Gastroesophageal sphincter (tissue), 4 donors: ENCODE data around the gene TMEM9B. TPM values are rescaled to one million over a fixed set of nuclear protein-coding genes. Genes with fewer than 3 reads are reported as not detected.

Experiments used
- ATAC-seq: fragments of 150-250 bp; one replicate; pipeline ENCODE4 v1.9.1; 2016; ENCODE audit warnings: mild to moderate bottlenecking, moderate library complexity
- H3K27ac ChIP-seq, 4 donors: fragments of 200-600 bp; sonication (generic) in 3 of 4; 1 replicate in 3 of 4; 2 replicates in 1 of 4; pipeline ENCODE4 v1.5.1; 2016 to 2019
- H3K27me3 ChIP-seq: fragments of 200-600 bp; sonication (generic); one replicate; pipeline ENCODE4 v1.5.1; 2019
- H3K36me3 ChIP-seq, 2 donors: fragments of 200-600 bp; sonication (generic); one replicate each; pipeline ENCODE4 v1.5.1; 2019; ENCODE audit warnings: control low read depth in 1 of 2
- H3K4me1 ChIP-seq, 3 donors: fragments of 200-600 bp; sonication (generic); 1 replicate in 2 of 3; 2 replicates in 1 of 3; pipeline ENCODE4 v1.5.1; 2016 to 2019; ENCODE audit warnings: control low read depth in 2 of 3
- H3K4me3 ChIP-seq, 2 donors: fragments of 200-600 bp; sonication (generic); one replicate each; pipeline ENCODE4 v1.5.1; 2019; ENCODE audit warnings: mild to moderate bottlenecking in 1 of 2, moderate library complexity in 1 of 2
- H3K9me3 ChIP-seq, 3 donors: fragments of 200-600 bp; sonication (generic); one replicate each; pipeline ENCODE4 v1.5.1; 2017 to 2019; ENCODE audit warnings: control low read depth in 2 of 3
- EP300 ChIP-seq: sonication (generic); formaldehyde crosslinking; IDR thresholded peaks from one replicate; pipeline ENCODE4 v1.6.1; 2017; ENCODE audit warnings: antibody characterized with exemption, mild to moderate bottlenecking
- POLR2A ChIP-seq, 2 donors: fragments of 450-650 bp; IDR thresholded peaks; one replicate each; pipeline ENCODE4 v1.6.1; 2017; ENCODE audit warnings: antibody characterized with exemption in 2 of 2, mild to moderate bottlenecking in 2 of 2, moderate library complexity in 1 of 2
- POLR2AphosphoS5 ChIP-seq: sonication (generic); formaldehyde crosslinking; IDR thresholded peaks from one replicate; pipeline ENCODE4 v1.6.1; 2017; ENCODE audit warnings: antibody characterized with exemption
- WGBS, 2 donors: methylation state at CpG; one replicate each; pipeline ENCODE4 v1.1.5; 2018; ENCODE audit warnings: low coverage in 1 of 2; 5-methylcytosine and 5-hydroxymethylcytosine counted together
- total RNA-seq, 4 donors: library from RNA; depleted of rRNA; stranded (reverse); fragments of >200 nt; gene quantifications; one replicate each; pipeline ENCODE4 v1.1.0, GENCODE V29; 2016
- TF ChIP-seq, protein P1 (sequence below), 4 experiments: fragments of 200-600 bp in 2 of 4; fragments of 450-650 bp in 2 of 4; sonication (generic) in 1 of 4; IDR thresholded peaks; one replicate each; pipeline ENCODE4 v1.5.1; 2017 to 2019; ENCODE audit warnings: antibody characterized with exemption in 4 of 4, mild to moderate bottlenecking in 2 of 4, moderate library complexity in 2 of 4

Gene TMEM9B
- total RNA-seq, 4 donors from 2014 or later, result 14.6 to 40.0 (median 21.5) TPM

DNA sequence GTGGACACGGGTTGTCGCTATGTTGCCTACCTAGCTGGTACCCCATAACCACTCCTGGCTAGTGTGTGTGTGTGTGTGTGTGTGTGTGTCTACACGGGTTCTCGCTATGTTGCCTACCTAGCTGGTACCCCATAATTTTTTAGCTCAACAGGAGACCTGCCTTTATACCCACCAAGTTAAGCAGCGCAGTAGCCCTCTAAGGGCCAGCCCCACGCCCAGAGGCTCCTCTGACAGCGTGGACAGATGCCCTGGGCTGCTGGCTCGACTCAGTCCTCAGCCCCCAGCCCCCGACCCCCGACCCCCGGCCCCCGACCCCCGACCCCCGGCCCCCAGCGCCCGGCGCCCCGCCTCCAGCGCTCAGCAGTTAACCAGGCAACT, 53.6 kb downstream of the TMEM9B start:
- H3K27me3 ChIP-seq, result no peaks in the 10 kb centered on the region
- no peaks in the 10 kb centered on the region for H3K9me3 ChIP-seq
- no CpG with 5 or more reads among the region's 19 CpGs for WGBS, 2 donors
- ATAC-seq, result peak; percentile 26
- H3K36me3 ChIP-seq, result no peaks in the 10 kb centered on the region
- peaks cover 0 to 42% (median 18%) of the 10 kb centered on the region in 3 donors for H3K4me1 ChIP-seq
- H3K4me3 ChIP-seq, result peak overlapping the region; percentile 93 to 95
- peak overlapping the region; percentile 15 to 99 (median 94) for H3K27ac ChIP-seq
- TF ChIP-seq POLR2A (IDR thresholded peaks at IDR 0.05) (no peak), EP300 (no peak), POLR2AphosphoS5 (no peak)
- TF ChIP-seq, protein P1, sequence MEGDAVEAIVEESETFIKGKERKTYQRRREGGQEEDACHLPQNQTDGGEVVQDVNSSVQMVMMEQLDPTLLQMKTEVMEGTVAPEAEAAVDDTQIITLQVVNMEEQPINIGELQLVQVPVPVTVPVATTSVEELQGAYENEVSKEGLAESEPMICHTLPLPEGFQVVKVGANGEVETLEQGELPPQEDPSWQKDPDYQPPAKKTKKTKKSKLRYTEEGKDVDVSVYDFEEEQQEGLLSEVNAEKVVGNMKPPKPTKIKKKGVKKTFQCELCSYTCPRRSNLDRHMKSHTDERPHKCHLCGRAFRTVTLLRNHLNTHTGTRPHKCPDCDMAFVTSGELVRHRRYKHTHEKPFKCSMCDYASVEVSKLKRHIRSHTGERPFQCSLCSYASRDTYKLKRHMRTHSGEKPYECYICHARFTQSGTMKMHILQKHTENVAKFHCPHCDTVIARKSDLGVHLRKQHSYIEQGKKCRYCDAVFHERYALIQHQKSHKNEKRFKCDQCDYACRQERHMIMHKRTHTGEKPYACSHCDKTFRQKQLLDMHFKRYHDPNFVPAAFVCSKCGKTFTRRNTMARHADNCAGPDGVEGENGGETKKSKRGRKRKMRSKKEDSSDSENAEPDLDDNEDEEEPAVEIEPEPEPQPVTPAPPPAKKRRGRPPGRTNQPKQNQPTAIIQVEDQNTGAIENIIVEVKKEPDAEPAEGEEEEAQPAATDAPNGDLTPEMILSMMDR (IDR thresholded peaks at IDR 0.05), result no peak

DNA sequence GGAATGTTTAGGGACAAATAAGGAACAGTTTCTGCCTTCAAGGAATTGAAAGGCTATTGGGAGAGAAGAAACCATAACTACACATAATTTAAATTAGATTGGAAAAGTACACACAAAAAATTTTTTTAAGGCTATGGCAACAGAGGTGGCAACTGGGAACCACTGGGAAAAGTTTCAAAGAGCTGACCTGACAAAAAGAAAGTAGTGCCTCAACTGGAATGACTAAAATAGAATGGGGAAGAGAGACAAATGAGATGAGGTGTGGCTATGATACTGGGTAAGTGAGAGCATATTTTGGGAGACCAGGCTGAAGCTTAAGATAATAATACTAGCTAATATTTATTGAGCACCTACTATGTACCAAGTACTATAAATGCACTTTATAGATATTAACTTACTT, 56.1 kb downstream of the TMEM9B start:
- Histone ChIP-seq H3K36me3 (no peaks in the 10 kb centered on the region), H3K4me3 (no peak overlapping the region), H3K27ac (no peak overlapping the region), H3K27me3 (no peaks in the 10 kb centered on the region), H3K4me1 (peaks cover 0 to 23% (median 7%) of the 10 kb centered on the region in 3 donors), H3K9me3 (no peaks in the 10 kb centered on the region)
- ATAC-seq, result no peak
- TF ChIP-seq, protein P1 (IDR thresholded peaks at IDR 0.05), result no peak
- TF ChIP-seq EP300 (no peak), POLR2A (IDR thresholded peaks at IDR 0.05) (no peak), POLR2AphosphoS5 (no peak)

DNA sequence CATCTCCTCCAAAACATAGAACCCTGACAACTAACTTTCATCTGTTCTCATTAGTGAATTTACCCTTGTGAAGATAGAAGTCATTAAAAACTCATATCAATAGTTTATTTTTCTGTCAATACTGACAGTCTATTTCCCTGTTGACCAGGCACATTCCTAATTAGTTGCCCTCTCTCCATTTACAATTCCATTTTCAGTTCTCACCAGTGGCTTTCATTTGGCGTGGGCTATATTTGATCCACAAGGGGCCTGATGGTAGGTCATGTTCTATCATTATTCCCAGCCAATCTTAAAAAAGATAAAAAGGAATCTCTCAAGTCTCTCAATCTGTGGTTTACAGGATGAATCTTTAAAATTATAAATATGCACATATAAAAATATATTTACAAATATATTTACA, 57.1 kb downstream of the TMEM9B start:
- no peak for ATAC-seq
- H3K4me3 ChIP-seq, result no peak overlapping the region
- no peaks in the 10 kb centered on the region for H3K9me3 ChIP-seq
- TF ChIP-seq POLR2AphosphoS5 (no peak), EP300 (no peak), POLR2A (IDR thresholded peaks at IDR 0.05) (no peak)
- TF ChIP-seq, protein P1 (IDR thresholded peaks at IDR 0.05), result no peak
- H3K36me3 ChIP-seq, result no peaks in the 10 kb centered on the region
- H3K4me1 ChIP-seq, result peaks cover 0 to 13% (median 1%) of the 10 kb centered on the region in 3 donors
- 87% methylated on average over 1 of the region's 1 CpG; no CpG with 5 or more reads in 1 of the 2 donors for WGBS, 2 donors
- H3K27me3 ChIP-seq, result no peaks in the 10 kb centered on the region
- H3K27ac ChIP-seq, result no peak overlapping the region

DNA sequence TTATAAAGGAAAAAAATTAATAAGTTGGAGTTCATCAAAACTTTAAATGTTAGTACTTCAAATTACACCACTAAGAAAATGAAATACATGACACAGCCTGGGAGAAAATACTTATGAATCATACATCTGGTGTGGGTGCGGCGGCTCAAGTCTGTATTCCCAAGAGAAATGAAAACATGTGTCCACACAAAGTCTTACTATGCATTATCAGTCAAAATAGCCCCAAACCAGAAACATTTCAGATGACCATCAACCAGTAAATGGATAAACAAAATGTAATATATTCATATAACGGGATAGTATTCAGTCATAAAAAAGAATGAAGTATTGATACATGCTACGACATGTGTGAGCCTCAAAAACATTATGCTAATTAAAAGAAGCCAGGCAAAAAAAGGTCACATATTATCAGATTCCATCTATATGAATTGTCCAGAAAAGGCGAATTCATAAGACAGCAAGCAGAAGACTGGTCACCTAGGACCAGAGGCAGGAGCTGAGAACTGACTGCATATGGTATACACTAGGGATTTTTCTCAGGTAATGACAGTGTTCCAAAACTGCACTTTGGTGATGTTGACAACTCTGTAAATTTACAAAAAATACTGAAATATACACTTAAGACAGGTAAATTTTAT, 58.6 kb downstream of the TMEM9B start:
- Histone ChIP-seq H3K4me3 (no peak overlapping the region), H3K4me1 (peaks cover 0 to 8% (median 0%) of the 10 kb centered on the region in 3 donors), H3K27ac (no peak overlapping the region), H3K27me3 (no peaks in the 10 kb centered on the region), H3K9me3 (no peaks in the 10 kb centered on the region), H3K36me3 (no peaks in the 10 kb centered on the region)
- ATAC-seq, result no peak
- 46 to 78% methylated on average over 5 of the region's 5 CpGs for WGBS, 2 donors
- TF ChIP-seq POLR2AphosphoS5, result no peak
- TF ChIP-seq POLR2A (IDR thresholded peaks at IDR 0.05), result no peak
- no peak for TF ChIP-seq EP300
- TF ChIP-seq, protein P1 (IDR thresholded peaks at IDR 0.05), result no peak

DNA sequence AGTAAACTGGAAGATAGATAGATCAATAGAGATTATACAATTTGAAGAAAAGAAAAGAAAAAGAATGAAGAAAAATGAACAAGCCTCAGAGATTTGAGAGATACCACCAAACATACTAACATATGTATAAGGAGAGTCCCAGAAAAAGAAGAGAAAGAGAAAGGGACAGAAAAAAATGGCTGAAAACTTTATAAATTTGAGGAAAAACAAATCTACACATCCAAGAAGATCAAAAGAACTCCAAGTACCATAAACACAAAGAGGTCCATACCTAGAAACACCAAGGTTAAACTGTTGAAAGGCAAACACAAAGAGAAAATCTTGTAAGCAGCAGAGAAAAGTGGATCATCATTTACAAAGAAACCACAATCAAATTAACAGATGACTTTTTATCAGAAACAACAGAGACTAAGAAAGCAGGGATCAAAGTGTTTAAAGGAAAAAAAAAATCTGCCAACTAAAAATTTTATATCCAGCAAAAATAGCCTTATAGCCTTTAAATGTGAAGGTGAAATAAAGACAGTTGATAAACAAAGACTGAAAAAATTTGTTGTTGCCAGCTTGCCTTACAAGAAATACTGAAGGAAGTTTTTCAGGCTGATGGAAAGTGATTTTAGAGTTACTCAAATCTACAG, 65.0 kb downstream of the TMEM9B start:
- no peaks in the 10 kb centered on the region for H3K36me3 ChIP-seq
- no peaks in the 10 kb centered on the region for H3K27me3 ChIP-seq
- TF ChIP-seq, protein P1 (IDR thresholded peaks at IDR 0.05), result no peak
- ATAC-seq, result no peak
- H3K4me3 ChIP-seq, result no peak overlapping the region
- H3K9me3 ChIP-seq, result peaks cover 0 to 12% (median 0%) of the 10 kb centered on the region in 3 donors
- H3K27ac ChIP-seq, result no peak overlapping the region
- no peaks in the 10 kb centered on the region for H3K4me1 ChIP-seq
